H1 (cell line): ENCODE measurements around the gene MEI1. TPM values are rescaled to one million over a fixed set of nuclear protein-coding genes. Genes with fewer than 3 reads are reported as not detected.

Source experiments
- CTCF ChIA-PET: fragments of 300-600 bp; sonication (Branson Sonifier 250); formaldehyde crosslinking; loops from one replicate; lab custom pipeline; 2021; ENCODE audit not compliant: partially characterized antibody; lab: Charles Lee
- POLR2A ChIA-PET: fragments of 300-600 bp; sonication (Branson Sonifier 250); formaldehyde crosslinking; loops from one replicate; lab custom pipeline; 2021; ENCODE audit warnings: inconsistent platforms; ENCODE audit not compliant: partially characterized antibody; lab: Charles Lee
- DNase-seq, 2 experiments: peaks; one replicate each; pipeline versions ENCODE4 v3.0.0 to v3.0.0-alpha.2; 2010 to 2022; ENCODE audit warnings: low spot score in 2 of 2, low read depth in 1 of 2, mixed read lengths in 1 of 2
- FAIRE-seq: peaks from 2 replicates; lab custom pipeline; 2011; peaks lifted over from hg19 to GRCh38; lab: Jason Lieb, UNC
- H2AFZ ChIP-seq: 2 replicates; pipeline ENCODE4 v1.8.1; 2012; ENCODE audit warnings: low read length, inconsistent platforms
- H2AK5ac ChIP-seq: 2 replicates; pipeline ENCODE4 v1.6.1; 2013; ENCODE audit warnings: low read depth, low read length
- H2BK120ac ChIP-seq: replicated peaks from 2 replicates; pipeline ENCODE3; 2013; ENCODE audit warnings: low read depth, low read length, inconsistent platforms
- H2BK12ac ChIP-seq: 2 replicates; pipeline ENCODE4 v1.6.1; 2013; ENCODE audit warnings: low read depth, low read length
- H2BK15ac ChIP-seq: 2 replicates; pipeline ENCODE4 v1.6.1; 2013; ENCODE audit warnings: low read length
- H2BK20ac ChIP-seq: 2 replicates; pipeline ENCODE4 v1.6.1; 2013; ENCODE audit warnings: low read length
- H2BK5ac ChIP-seq: 2 replicates; pipeline ENCODE4 v1.6.1; 2013; ENCODE audit warnings: low read depth, low read length
- H3K14ac ChIP-seq: 2 replicates; pipeline ENCODE4 v1.6.1; 2013; ENCODE audit warnings: inconsistent platforms; ENCODE audit not compliant: insufficient read length
- H3K18ac ChIP-seq: 2 replicates; pipeline ENCODE4 v1.6.1; 2013; ENCODE audit warnings: low read length; ENCODE audit errors: extremely low read depth
- H3K23ac ChIP-seq: 2 replicates; pipeline ENCODE4 v1.6.1; 2013; ENCODE audit warnings: inconsistent platforms; ENCODE audit not compliant: insufficient read length
- H3K23me2 ChIP-seq: 2 replicates; pipeline ENCODE4 v1.6.1; 2013; ENCODE audit warnings: low read depth, low read length
- H3K27ac ChIP-seq: 2 replicates; pipeline ENCODE4 v1.6.1; 2011; ENCODE audit warnings: low read depth, low read length, inconsistent platforms
- H3K27me3 ChIP-seq, 4 experiments: replicated peaks in 1 of 4; 1 replicate in 1 of 4; 2 replicates in 3 of 4; pipeline versions ENCODE4 v1.6.1 to v1.8.1; 2011 to 2013; ENCODE audit warnings: low read length in 3 of 4, mild to moderate bottlenecking in 3 of 4, inconsistent platforms in 2 of 4, mixed read lengths in 2 of 4, moderate library complexity in 1 of 4; ENCODE audit not compliant: control insufficient read depth in 3 of 4, insufficient read depth in 3 of 4; ENCODE audit errors: extremely low read depth in 1 of 4
- H3K36me3 ChIP-seq, 4 experiments: 2 replicates each; pipeline versions ENCODE4 v1.6.1 to v1.8.1; 2011 to 2013; ENCODE audit warnings: mild to moderate bottlenecking in 4 of 4, low read length in 3 of 4, moderate library complexity in 2 of 4, control low read depth in 1 of 4, inconsistent platforms in 1 of 4; ENCODE audit not compliant: insufficient read depth in 4 of 4, control insufficient read depth in 2 of 4
- H3K4ac ChIP-seq: replicated peaks from 2 replicates; pipeline ENCODE3; 2013; ENCODE audit warnings: low read length, low read depth, mixed read lengths, inconsistent platforms; ENCODE audit not compliant: insufficient read length
- H3K4me1 ChIP-seq, 4 experiments: replicated peaks in 1 of 4; 1 replicate in 1 of 4; 2 replicates in 3 of 4; pipeline versions ENCODE4 v1.6.1 to v1.8.1; 2011 to 2013; ENCODE audit warnings: low read length in 3 of 4, inconsistent platforms in 2 of 4, mixed read lengths in 1 of 4; ENCODE audit not compliant: insufficient read depth in 4 of 4, control insufficient read depth in 3 of 4
- H3K4me2 ChIP-seq, 2 experiments: 2 replicates each; pipeline versions ENCODE4 v1.6.1 to v1.8.1; 2011 to 2013; ENCODE audit warnings: low read depth in 2 of 2, low read length in 2 of 2, control low read depth in 1 of 2, inconsistent platforms in 1 of 2, mild to moderate bottlenecking in 1 of 2; ENCODE audit not compliant: insufficient read depth in 1 of 2
- H3K4me3 ChIP-seq, 4 experiments: fragments of 200-600, 300-600 bp in 1 of 4; sonication (generic), shearing (Covaris generic), sonication (Bioruptor Twin) in 1 of 4; 2 replicates each; pipeline versions ENCODE4 v1.5.1 to v1.8.1; 2011 to 2016; ENCODE audit warnings: low read length in 4 of 4, low read depth in 3 of 4, control low read depth in 2 of 4, inconsistent platforms in 2 of 4, mild to moderate bottlenecking in 2 of 4, mixed read lengths in 1 of 4, moderate library complexity in 1 of 4; ENCODE audit not compliant: insufficient read depth in 2 of 4; ENCODE audit errors: extremely low read depth in 1 of 4
- H3K56ac ChIP-seq: replicated peaks from 2 replicates; pipeline ENCODE3; 2013; ENCODE audit warnings: low read depth, mild to moderate bottlenecking, mixed read lengths, low read length, inconsistent platforms; ENCODE audit not compliant: insufficient read length
- H3K79me1 ChIP-seq: 2 replicates; pipeline ENCODE4 v1.6.1; 2013; ENCODE audit warnings: low read depth, low read length, control low read depth
- H3K79me2 ChIP-seq, 2 experiments: 2 replicates each; pipeline versions ENCODE4 v1.6.1 to v1.8.1; 2012 to 2013; ENCODE audit warnings: low read length in 2 of 2, mild to moderate bottlenecking in 2 of 2, inconsistent platforms in 1 of 2; ENCODE audit not compliant: insufficient read depth in 2 of 2, control insufficient read depth in 1 of 2
- H3K9ac ChIP-seq, 4 experiments: replicated peaks in 1 of 4; 1 replicate in 1 of 4; 2 replicates in 3 of 4; pipeline versions ENCODE4 v1.6.1 to v1.8.1; 2011 to 2013; ENCODE audit warnings: low read depth in 3 of 4, low read length in 3 of 4, control low read depth in 2 of 4, mild to moderate bottlenecking in 2 of 4, moderate library complexity in 2 of 4, inconsistent platforms in 1 of 4; ENCODE audit errors: extremely low read depth in 1 of 4
- H3K9me3 ChIP-seq, 2 experiments: 2 replicates each; pipeline versions ENCODE4 v1.6.1 to v1.8.1; 2012 to 2013; ENCODE audit warnings: mild to moderate bottlenecking in 2 of 2, moderate library complexity in 2 of 2, control low read depth in 1 of 2, inconsistent platforms in 1 of 2, low read depth in 1 of 2, low read length in 1 of 2, mixed read lengths in 1 of 2; ENCODE audit not compliant: insufficient read depth in 2 of 2
- H4K20me1 ChIP-seq, 2 experiments: replicated peaks in 1 of 2; 2 replicates each; pipeline versions ENCODE3 to v1.8.1; 2011 to 2013; ENCODE audit warnings: inconsistent platforms in 2 of 2, low read length in 2 of 2, mild to moderate bottlenecking in 1 of 2; ENCODE audit not compliant: insufficient read depth in 2 of 2, control insufficient read depth in 1 of 2
- H4K5ac ChIP-seq: 2 replicates; pipeline ENCODE4 v1.6.1; 2013; ENCODE audit warnings: low read length, low read depth, mixed read lengths, inconsistent platforms; ENCODE audit not compliant: insufficient read length
- H4K8ac ChIP-seq: 2 replicates; pipeline ENCODE4 v1.8.0; 2013; ENCODE audit warnings: mild to moderate bottlenecking, moderate library complexity, low read length, inconsistent platforms; ENCODE audit not compliant: insufficient read depth; ENCODE audit errors: extremely low read depth
- H4K91ac ChIP-seq: replicated peaks from 2 replicates; pipeline ENCODE3; 2013; ENCODE audit warnings: low read length, mixed read lengths, inconsistent platforms; ENCODE audit not compliant: insufficient read length
- CHD2 ChIP-seq: IDR thresholded peaks from 2 replicates; pipeline ENCODE4 v1.6.1; 2012; ENCODE audit warnings: low read length, improper control_type of control experiment
- CTCF ChIP-seq, 3 experiments: IDR thresholded peaks; 1 replicate in 2 of 3; 2 replicates in 1 of 3; pipeline versions ENCODE4 v1.5.1 to v1.6.1; 2011; ENCODE audit warnings: low read length in 3 of 3, mild to moderate bottlenecking in 3 of 3, inconsistent platforms in 2 of 3, low read depth in 1 of 3, moderate library complexity in 1 of 3; ENCODE audit not compliant: insufficient read depth in 1 of 3; ENCODE audit errors: control extremely low read depth in 1 of 3
- EGR1 ChIP-seq: IDR thresholded peaks from 2 replicates; pipeline ENCODE4 v1.6.1; 2011; ENCODE audit warnings: low read depth, low read length, borderline replicate concordance
- NANOG ChIP-seq: IDR thresholded peaks from 2 replicates; pipeline ENCODE4 v1.6.1; 2011; ENCODE audit warnings: low read length, low read depth, mild to moderate bottlenecking, inconsistent platforms; ENCODE audit not compliant: insufficient read depth, poor library complexity, severe bottlenecking
- SP1 ChIP-seq: IDR thresholded peaks from 2 replicates; pipeline ENCODE4 v1.6.1; 2011; ENCODE audit warnings: low read depth, low read length
- SRF ChIP-seq: IDR thresholded peaks from 2 replicates; pipeline ENCODE4 v1.6.1; 2011; ENCODE audit warnings: mild to moderate bottlenecking, low read depth, low read length, moderate library complexity
- TAF7 ChIP-seq: optimal IDR thresholded peaks from 2 replicates; pipeline ENCODE3; 2011; ENCODE audit warnings: low read depth, mild to moderate bottlenecking, inconsistent platforms, low read length, moderate library complexity, borderline replicate concordance
- WGBS, 2 experiments: shearing (Covaris generic) in 1 of 2; methylation state at CpG; one replicate each; pipeline versions ENCODE4 v1.1.6 to v1.1.7; 2013 to 2015; ENCODE audit warnings: low lambda C conversion rate in 2 of 2, mixed read lengths in 2 of 2, inconsistent platforms in 1 of 2, low coverage in 1 of 2, missing lambda C conversion rate in 1 of 2; ENCODE audit not compliant: insufficient replicate concordance in 2 of 2, insufficient coverage in 1 of 2, insufficient read length in 1 of 2; ENCODE audit errors: extremely low coverage in 1 of 2, missing lambda C conversion rate in 1 of 2; 5-methylcytosine and 5-hydroxymethylcytosine counted together
- polyA plus RNA-seq, 7 experiments: library from polyadenylated mRNA; depleted of rRNA in 3 of 7; stranded (reverse) in 5 of 7; unstranded in 2 of 7; fragments of >200 nt in 5 of 7; fragments of 200-250 nt in 2 of 7; gene quantifications; 1 replicate in 5 of 7; 2 replicates in 1 of 7; 4 replicates in 1 of 7; pipeline versions ENCODE4 v1.2.1 to v1.2.3, GENCODE V29; 2011 to 2013; ENCODE audit warnings: missing spikeins in 2 of 7, mixed read lengths in 2 of 7
- total RNA-seq: library from RNA; stranded (reverse); fragmentation: NEBNext Ultra II Directional; extraction: Animal tissue kit (Norgen Biotek cat#: 25700); gene quantifications from 2 replicates; pipeline ENCODE4 v1.2.1, GENCODE V29; 2021

Gene MEI1
- total and polyA plus RNA-seq, 2 of the 8 experiments (the other 6 are each of a cell fraction or from before 2014, with no cell fraction given): 0.27 to 0.54 TPM

- peaks cover 14% of the 10 kb centered on the region for H3K23me2 ChIP-seq
- H3K36me3 ChIP-seq: no peaks in the 10 kb centered on the region
- POLR2A ChIA-PET: interaction anchor here (0.6 to 3.1 kb wide), 37 partner anchors 8 to 265 kb away, joined by 3 to 30 read pairs (median 4); partner anchors contain the start of genes CENPM, SREBF2 and TNFRSF13C
- peak within 1 kb of the TSS; percentile 74 to 84 (median 77) for H3K9ac ChIP-seq
- H3K9me3 ChIP-seq: no peaks in the 10 kb centered on the region
- peak within 1 kb of the TSS; percentile 78 for H4K5ac ChIP-seq
- peaks cover 0 to 24% of the 10 kb centered on the region in 2 experiments; a peak in 3 of 4 replicates for H3K79me2 ChIP-seq
- H4K20me1 ChIP-seq: peaks cover 0 to 6% of the 10 kb centered on the region in 2 experiments
- peaks cover 3% of the 10 kb centered on the region; the same call in 1 of the 2 replicates for H3K79me1 ChIP-seq
- H3K27me3 ChIP-seq: no peaks in the 10 kb centered on the region
- H2BK12ac ChIP-seq: peak within 1 kb of the TSS; percentile 92
- FAIRE-seq: no peak
- peak within 1 kb of the TSS; percentile 95 for H3K18ac ChIP-seq
- peak within 1 kb of the TSS; percentile 90 for H4K8ac ChIP-seq
- H2AFZ ChIP-seq: peak within 1 kb of the TSS; percentile 25; the same call in 1 of the 2 replicates
- H4K91ac ChIP-seq: peak within 1 kb of the TSS; percentile 85
- peak within 1 kb of the TSS; percentile 79 for H3K4ac ChIP-seq
- no peak within 1 kb of the TSS for H2BK15ac ChIP-seq
- CTCF ChIA-PET: interaction anchor here (0.6 to 3.8 kb wide), 12 partner anchors 22 to 275 kb away, joined by 3 to 20 read pairs (median 3); no protein-coding TSS in a partner anchor
- peak within 1 kb of the TSS; percentile 47 for H2BK120ac ChIP-seq
- H2AK5ac ChIP-seq: 0 out of 2 replicates have a peak within 1 kb of the TSS, but pooled peaks have one; percentile 48
- no peak within 1 kb of the TSS for H3K23ac ChIP-seq
- no peak within 1 kb of the TSS for H3K14ac ChIP-seq
- WGBS, 2 experiments: 2% methylated on average over 52 of the region's 52 CpGs; no CpG with 5 or more reads in 1 of the 2 experiments
- no peak within 1 kb of the TSS for H2BK20ac ChIP-seq
- DNase-seq: peak; percentile 50 to 93
- H3K4me3 ChIP-seq: peak within 1 kb of the TSS; percentile 78 to 91 (median 86)
- peak within 1 kb of the TSS; percentile 66 for H3K56ac ChIP-seq
- peak within 1 kb of the TSS; percentile 88 for H2BK5ac ChIP-seq
- peak within 1 kb of the TSS; percentile 93 to 96 for H3K4me2 ChIP-seq
- H3K27ac ChIP-seq: peak within 1 kb of the TSS; percentile 73
- H3K4me1 ChIP-seq: peaks cover 8 to 15% (median 9%) of the 10 kb centered on the region in 4 experiments
- peak; percentile 96 for TF ChIP-seq TAF7
- TF ChIP-seq CTCF (IDR thresholded peaks at IDR 0.05; ENCODE audit: control extremely low read depth in 1 of 3, insufficient read depth in 1 of 3, low read depth in 1 of 3, low read length in 3 of 3): no peak
- no peak for TF ChIP-seq CHD2
- TF ChIP-seq NANOG: no peak
- 0 out of 2 replicates have a peak, but pooled peaks have one; percentile 40 for TF ChIP-seq SP1
- no peak for TF ChIP-seq EGR1
- TF ChIP-seq SRF: no peak
Observed at GRCh38 chr22:41800348-41801146, 101.2 kb downstream of the MEI1 start, which contains the start of gene CCDC134. Gene CCDC134 (plus strand): TSS chr22:41800679. CDS start chr22:41808891, 8,212 bp downstream.
